Adrenal gland (tissue), 5 donors: ENCODE results near the gene CFAP251.

Experiments
- POLR2A ChIP-seq, 2 donors: fragments of 450-650 bp; IDR thresholded peaks; one replicate each; pipeline ENCODE4 v1.6.1; 2017; ENCODE audit warnings: antibody characterized with exemption in 2 of 2, mild to moderate bottlenecking in 2 of 2, moderate library complexity in 1 of 2
- TF ChIP-seq, protein P1 (sequence below), 6 experiments: fragments of 450-650 bp in 4 of 6; fragments of 200-600 bp in 2 of 6; sonication (generic) in 1 of 6; IDR thresholded peaks; 1 replicate in 5 of 6; 2 replicates in 1 of 6; pipeline versions ENCODE4 v1.5.1 to v1.8.0; 2016 to 2021; ENCODE audit warnings: antibody characterized with exemption in 6 of 6, mild to moderate bottlenecking in 2 of 6, moderate library complexity in 1 of 6
- donor health status: DM: no; HTN: no; CAD: no.

DNA sequence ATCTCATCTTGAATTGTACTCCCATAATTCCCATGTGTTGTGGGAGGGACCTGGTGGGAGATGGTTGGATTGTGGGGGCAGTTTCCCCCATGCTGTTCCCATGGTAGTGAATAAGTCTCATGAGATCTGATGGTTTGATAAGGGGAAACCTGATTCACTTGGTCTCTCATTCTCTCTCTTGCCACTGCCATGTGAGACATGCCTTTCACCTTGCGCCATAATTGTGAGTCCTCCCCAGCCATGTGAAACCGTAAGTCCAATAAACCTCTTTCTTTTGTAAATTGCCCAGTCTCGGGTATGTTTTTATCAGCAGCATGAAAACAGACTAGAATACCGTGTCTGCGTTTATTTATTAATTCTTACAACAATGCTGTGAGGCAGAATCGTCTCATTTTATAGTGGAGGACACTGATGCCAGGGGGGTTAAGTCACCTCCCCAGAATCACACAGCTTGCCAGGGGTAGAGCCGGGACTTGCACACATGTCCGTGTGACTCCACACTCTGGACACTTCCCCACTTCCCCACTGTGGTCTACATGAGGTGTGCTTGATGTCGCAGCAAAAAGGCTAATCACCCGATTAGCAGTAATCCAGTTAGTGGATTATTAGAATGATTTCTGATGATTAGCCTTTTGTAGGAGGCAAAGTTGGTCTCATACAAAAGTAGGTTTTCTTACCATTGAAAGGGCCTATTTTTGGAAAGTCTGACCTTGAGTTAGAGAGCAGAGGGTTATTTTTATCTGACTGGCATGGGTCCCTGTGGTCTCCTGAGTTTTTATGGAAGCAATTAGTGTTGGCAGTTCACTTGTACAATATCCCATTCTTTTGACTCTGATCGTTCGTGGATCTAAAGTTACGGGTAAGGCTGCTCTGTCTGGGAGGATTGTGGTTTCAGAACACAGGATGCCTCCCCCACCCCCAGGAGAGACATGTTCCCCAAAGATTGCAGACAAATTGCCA lies 55.9 kb downstream of the CFAP251 start:
- TF ChIP-seq, protein P1, sequence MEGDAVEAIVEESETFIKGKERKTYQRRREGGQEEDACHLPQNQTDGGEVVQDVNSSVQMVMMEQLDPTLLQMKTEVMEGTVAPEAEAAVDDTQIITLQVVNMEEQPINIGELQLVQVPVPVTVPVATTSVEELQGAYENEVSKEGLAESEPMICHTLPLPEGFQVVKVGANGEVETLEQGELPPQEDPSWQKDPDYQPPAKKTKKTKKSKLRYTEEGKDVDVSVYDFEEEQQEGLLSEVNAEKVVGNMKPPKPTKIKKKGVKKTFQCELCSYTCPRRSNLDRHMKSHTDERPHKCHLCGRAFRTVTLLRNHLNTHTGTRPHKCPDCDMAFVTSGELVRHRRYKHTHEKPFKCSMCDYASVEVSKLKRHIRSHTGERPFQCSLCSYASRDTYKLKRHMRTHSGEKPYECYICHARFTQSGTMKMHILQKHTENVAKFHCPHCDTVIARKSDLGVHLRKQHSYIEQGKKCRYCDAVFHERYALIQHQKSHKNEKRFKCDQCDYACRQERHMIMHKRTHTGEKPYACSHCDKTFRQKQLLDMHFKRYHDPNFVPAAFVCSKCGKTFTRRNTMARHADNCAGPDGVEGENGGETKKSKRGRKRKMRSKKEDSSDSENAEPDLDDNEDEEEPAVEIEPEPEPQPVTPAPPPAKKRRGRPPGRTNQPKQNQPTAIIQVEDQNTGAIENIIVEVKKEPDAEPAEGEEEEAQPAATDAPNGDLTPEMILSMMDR (IDR thresholded peaks at IDR 0.05) = no peak
- TF ChIP-seq POLR2A (IDR thresholded peaks at IDR 0.05) = no peak
